ENCODE measurements around the gene SLC25A19. TPM values are rescaled to one million over a fixed set of nuclear protein-coding genes. Genes with fewer than 3 reads are reported as not detected.
A peak's percentile ranks its signal among the peaks of the same experiment; 100 is the strongest.

Gene SLC25A19
- polyA plus RNA-seq, 1 of the 3 experiments (the other 2 are of a cell fraction): 11.7 TPM

GRCh38 chr17:75238684-75239191, 50.5 kb downstream of the SLC25A19 start (continued):
- no peak for TF ChIP-seq PBX3 (IDR thresholded peaks at IDR 0.05)
- TF ChIP-seq NFIC (IDR thresholded peaks at IDR 0.05; ENCODE audit: borderline replicate concordance): no peak
- no peak for TF ChIP-seq EZH2phosphoT487 (IDR thresholded peaks at IDR 0.05; ENCODE audit: borderline replicate concordance, low read depth)
- TF ChIP-seq CHD2 (IDR thresholded peaks at IDR 0.05; ENCODE audit: low read length, partially characterized antibody): no peak
- 0 out of 2 replicates have a peak, but pooled peaks have one; percentile 33 for TF ChIP-seq RCOR1 (IDR thresholded peaks at IDR 0.05; ENCODE audit: low read length)

GRCh38 chr17:75238020-75238580, 51.1 kb downstream of the SLC25A19 start:
- H3K27ac ChIP-seq (ENCODE audit: low read depth in 2 of 2, low read length in 1 of 2): no peak overlapping the region
- no peaks in the 10 kb centered on the region; a peak in 1 of 4 replicates for H3K4me1 ChIP-seq (ENCODE audit: control insufficient read depth in 1 of 2, insufficient read depth in 2 of 2, low read depth in 1 of 2, low read length in 1 of 2)
- H3K9ac ChIP-seq: no peak overlapping the region
- peaks cover 3% of the 10 kb centered on the region; the same call in 1 of the 2 replicates for H4K20me1 ChIP-seq (ENCODE audit: insufficient read depth)
- no peaks in the 10 kb centered on the region for H3K9me2 ChIP-seq
- H3K27me3 ChIP-seq (ENCODE audit: insufficient read depth): no peaks in the 10 kb centered on the region
- no peaks in the 10 kb centered on the region for H3K79me2 ChIP-seq (ENCODE audit: insufficient read depth)
- CTCF ChIA-PET: interaction anchor here (0.6 to 11.7 kb wide), 17 partner anchors 9 to 169 kb away, joined by 3 to 136 read pairs (median 8); partner anchors contain the start of genes GGA3, MIF4GD, MRPS7 and NUP85
- no peak overlapping the region for H3K4me2 ChIP-seq
- no peak overlapping the region for H2AFZ ChIP-seq (ENCODE audit: low read depth)
- H3F3A ChIP-seq (replicated peaks; ENCODE audit: insufficient read depth): peaks cover 29% of the 10 kb centered on the region
- POLR2A ChIA-PET: interaction anchor here (1.2 kb wide), 1 partner anchor 124 kb away, joined by 4 read pairs; no protein-coding TSS in a partner anchor
- 92% methylated on average over 11 of the region's 11 CpGs for WGBS (ENCODE audit: low lambda C conversion rate)
- TF ChIP-seq NFIC (IDR thresholded peaks at IDR 0.05; ENCODE audit: borderline replicate concordance): no peak
- no peak for TF ChIP-seq TEAD4 (IDR thresholded peaks at IDR 0.05; ENCODE audit: borderline replicate concordance, insufficient read depth)
- TF ChIP-seq ZBTB33 (IDR thresholded peaks at IDR 0.05; ENCODE audit: borderline replicate concordance, low read depth): no peak
- TF ChIP-seq FOSL2 (IDR thresholded peaks at IDR 0.05; ENCODE audit: borderline replicate concordance, low read depth): no peak
- TF ChIP-seq CTCF (IDR thresholded peaks at IDR 0.05): no peak
- TF ChIP-seq TAF1 (IDR thresholded peaks at IDR 0.05; ENCODE audit: borderline replicate concordance, low read depth, low read length): no peak
- TF ChIP-seq CHD2 (IDR thresholded peaks at IDR 0.05; ENCODE audit: low read length, partially characterized antibody): no peak
- no peak for DNase-seq
- H3K4me3 ChIP-seq (ENCODE audit: low read depth in 2 of 2, low read length in 1 of 2): no peak overlapping the region
- peaks cover 47 to 88% of the 10 kb centered on the region in 2 experiments for H3K36me3 ChIP-seq (replicated peaks in 1 of 2; ENCODE audit: control insufficient read depth in 1 of 2, insufficient read depth in 2 of 2, low read length in 1 of 2)
- no peaks in the 10 kb centered on the region for H3K9me3 ChIP-seq

All from SK-N-SH (cell line).